Astrocyte (in vitro differentiated cells and primary cell): ENCODE measurements around the gene CD82. TPM values are rescaled to one million over a fixed set of nuclear protein-coding genes. Genes with fewer than 3 reads are reported as not detected.
A peak's percentile ranks its signal among the peaks of the same experiment; 100 is the strongest.

Experiments used
- DNase-seq: peaks from one replicate; pipeline ENCODE4 v3.0.0-alpha.2; 2010; ENCODE audit warnings: low read depth
- FAIRE-seq: peaks from 2 replicates; lab custom pipeline; 2011; peaks lifted over from hg19 to GRCh38; lab: Jason Lieb, UNC
- H2AFZ ChIP-seq: 2 replicates; pipeline ENCODE4 v1.6.0; 2012; ENCODE audit warnings: low read depth, low read length, inconsistent platforms
- H3K27ac ChIP-seq: 2 replicates; pipeline ENCODE4 v1.5.1; 2011; ENCODE audit warnings: low read depth, low read length, inconsistent platforms
- H3K27me3 ChIP-seq: 2 replicates; pipeline ENCODE4 v1.6.0; 2011; ENCODE audit warnings: low read length, inconsistent platforms; ENCODE audit not compliant: insufficient read depth
- H3K36me3 ChIP-seq: 2 replicates; pipeline ENCODE4 v1.5.1; 2011; ENCODE audit warnings: low read length, inconsistent platforms; ENCODE audit not compliant: insufficient read depth
- H3K4me1 ChIP-seq: 2 replicates; pipeline ENCODE4 v1.5.1; 2011; ENCODE audit warnings: low read length, inconsistent platforms; ENCODE audit not compliant: insufficient read depth
- H3K4me2 ChIP-seq: 2 replicates; pipeline ENCODE4 v1.6.0; 2012; ENCODE audit warnings: low read length, inconsistent platforms
- H3K4me3 ChIP-seq: 2 replicates; pipeline ENCODE4 v1.5.1; 2011; ENCODE audit warnings: low read depth, mild to moderate bottlenecking, low read length, inconsistent platforms; ENCODE audit not compliant: insufficient read depth
- H3K79me2 ChIP-seq: 2 replicates; pipeline ENCODE4 v1.6.0; 2012; ENCODE audit warnings: mild to moderate bottlenecking, low read length, inconsistent platforms; ENCODE audit not compliant: insufficient read depth
- H3K9ac ChIP-seq: 2 replicates; pipeline ENCODE4 v1.6.0; 2012; ENCODE audit warnings: mild to moderate bottlenecking, low read length, inconsistent platforms
- H3K9me3 ChIP-seq: 2 replicates; pipeline ENCODE4 v1.5.1; 2012; ENCODE audit warnings: low read depth, mild to moderate bottlenecking, low read length, inconsistent platforms; ENCODE audit not compliant: insufficient read depth
- H4K20me1 ChIP-seq: 2 replicates; pipeline ENCODE4 v1.6.0; 2012; ENCODE audit warnings: low read length, inconsistent platforms; ENCODE audit not compliant: insufficient read depth
- H3K27ac Mint-ChIP-seq: one replicate; pipeline ENCODE4 v1.8.0; 2021; ENCODE audit warnings: mild to moderate bottlenecking, mixed read lengths; ENCODE audit not compliant: unreplicated experiment
- H3K27me3 Mint-ChIP-seq: one replicate; pipeline ENCODE4 v1.8.0; 2021; ENCODE audit warnings: low read depth, mixed read lengths; ENCODE audit not compliant: unreplicated experiment
- H3K36me3 Mint-ChIP-seq: one replicate; pipeline ENCODE4 v1.8.0; 2021; ENCODE audit warnings: low read depth, mixed read lengths; ENCODE audit not compliant: unreplicated experiment
- H3K4me1 Mint-ChIP-seq: one replicate; pipeline ENCODE4 v1.8.0; 2021; ENCODE audit warnings: low read depth, mixed read lengths; ENCODE audit not compliant: unreplicated experiment
- H3K4me3 Mint-ChIP-seq: one replicate; pipeline ENCODE4 v1.8.0; 2021; ENCODE audit warnings: mild to moderate bottlenecking, moderate library complexity, mixed read lengths; ENCODE audit not compliant: unreplicated experiment
- H3K9me3 Mint-ChIP-seq: one replicate; pipeline ENCODE4 v1.8.0; 2021; ENCODE audit warnings: mild to moderate bottlenecking, mixed read lengths; ENCODE audit not compliant: unreplicated experiment
- EZH2 ChIP-seq: IDR thresholded peaks from 2 replicates; pipeline ENCODE4 v1.6.1; 2012; ENCODE audit warnings: mild to moderate bottlenecking, low read length, inconsistent platforms; ENCODE audit not compliant: insufficient read depth
- total RNA-seq: library from RNA; stranded (reverse); gene quantifications from 2 replicates; pipeline ENCODE4 v1.2.1, GENCODE V29; 2021
- TF ChIP-seq, protein P1 (sequence below): IDR thresholded peaks from 2 replicates; pipeline ENCODE4 v1.5.1; 2011; ENCODE audit warnings: low read depth, mild to moderate bottlenecking, inconsistent platforms, low read length, moderate library complexity; ENCODE audit not compliant: insufficient read depth

CD82 gene
- total RNA-seq, 1 donor from 2014 or later: 74.5 TPM

DNA sequence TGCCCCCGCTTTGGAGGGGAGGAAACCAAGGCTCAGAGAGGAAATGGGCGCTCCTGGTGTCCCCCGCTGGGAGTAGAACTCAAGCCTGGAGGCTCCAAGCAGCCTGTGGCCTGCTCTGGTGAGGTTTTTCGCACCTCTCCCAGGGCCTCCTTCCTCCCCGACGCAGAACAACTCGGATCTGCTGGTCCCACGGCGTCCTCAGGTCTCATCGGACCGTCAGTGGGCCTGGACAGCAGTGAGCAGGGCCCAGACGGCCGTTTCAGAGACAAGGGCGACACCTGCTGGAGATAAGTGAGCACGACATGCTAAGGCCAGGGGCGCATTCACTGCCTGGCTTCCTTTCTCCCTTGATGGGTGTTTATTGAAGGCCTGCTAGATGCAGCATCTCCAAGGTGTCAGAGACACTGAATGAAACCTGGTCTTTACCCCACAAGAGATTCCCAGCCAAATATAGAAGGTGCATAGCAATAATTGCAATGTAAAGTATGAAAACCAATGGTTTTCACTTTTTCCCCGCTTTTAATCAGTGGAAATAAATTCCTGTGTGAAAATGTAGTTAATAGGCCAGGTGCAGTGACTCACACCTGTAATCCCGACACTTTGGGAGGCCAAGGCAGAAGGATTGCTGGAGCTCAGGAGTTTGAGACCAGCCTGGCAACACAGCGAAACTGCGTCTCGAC lies 26.9 kb upstream of the CD82 start:
- no peaks in the 10 kb centered on the region for H3K36me3 Mint-ChIP-seq
- FAIRE-seq: no peak

DNA sequence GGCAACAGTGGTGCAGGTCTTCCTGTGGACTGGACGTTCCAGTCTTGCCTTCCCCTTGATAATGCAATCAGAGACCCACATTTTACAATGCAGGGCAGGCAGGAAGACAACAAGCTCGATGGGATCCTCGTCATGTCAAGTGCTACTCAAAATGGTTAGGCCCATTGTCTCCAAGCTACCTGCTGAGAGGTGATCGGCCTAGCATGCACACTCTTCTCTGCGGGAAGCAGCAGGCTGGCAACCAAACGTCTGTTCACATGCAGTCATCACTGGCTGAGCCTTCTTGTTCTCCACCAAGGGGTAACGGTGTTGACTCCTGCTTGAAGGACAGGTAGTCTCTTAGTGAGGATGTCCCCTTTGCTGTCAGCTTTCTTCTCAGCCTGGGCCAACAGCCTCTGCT lies 25.5 kb upstream of the CD82 start:
- no peaks in the 10 kb centered on the region for H3K4me1 Mint-ChIP-seq
- no peaks in the 10 kb centered on the region for H3K36me3 Mint-ChIP-seq
- Histone ChIP-seq H4K20me1 (no peaks in the 10 kb centered on the region), H3K9ac (no peak overlapping the region), H3K79me2 (no peaks in the 10 kb centered on the region), H3K4me3 (no peak overlapping the region), H3K27ac (no peak overlapping the region), H3K4me2 (no peak overlapping the region), H2AFZ (no peak overlapping the region), H3K27me3 (peaks cover 14% of the 10 kb centered on the region), H3K9me3 (no peaks in the 10 kb centered on the region), H3K36me3 (no peaks in the 10 kb centered on the region), H3K4me1 (no peaks in the 10 kb centered on the region)
- FAIRE-seq (no peak), DNase-seq (no peak)
- peaks cover 19% of the 10 kb centered on the region for H3K27me3 Mint-ChIP-seq
- H3K9me3 Mint-ChIP-seq: peaks cover 2% of the 10 kb centered on the region
- TF ChIP-seq, protein P1, sequence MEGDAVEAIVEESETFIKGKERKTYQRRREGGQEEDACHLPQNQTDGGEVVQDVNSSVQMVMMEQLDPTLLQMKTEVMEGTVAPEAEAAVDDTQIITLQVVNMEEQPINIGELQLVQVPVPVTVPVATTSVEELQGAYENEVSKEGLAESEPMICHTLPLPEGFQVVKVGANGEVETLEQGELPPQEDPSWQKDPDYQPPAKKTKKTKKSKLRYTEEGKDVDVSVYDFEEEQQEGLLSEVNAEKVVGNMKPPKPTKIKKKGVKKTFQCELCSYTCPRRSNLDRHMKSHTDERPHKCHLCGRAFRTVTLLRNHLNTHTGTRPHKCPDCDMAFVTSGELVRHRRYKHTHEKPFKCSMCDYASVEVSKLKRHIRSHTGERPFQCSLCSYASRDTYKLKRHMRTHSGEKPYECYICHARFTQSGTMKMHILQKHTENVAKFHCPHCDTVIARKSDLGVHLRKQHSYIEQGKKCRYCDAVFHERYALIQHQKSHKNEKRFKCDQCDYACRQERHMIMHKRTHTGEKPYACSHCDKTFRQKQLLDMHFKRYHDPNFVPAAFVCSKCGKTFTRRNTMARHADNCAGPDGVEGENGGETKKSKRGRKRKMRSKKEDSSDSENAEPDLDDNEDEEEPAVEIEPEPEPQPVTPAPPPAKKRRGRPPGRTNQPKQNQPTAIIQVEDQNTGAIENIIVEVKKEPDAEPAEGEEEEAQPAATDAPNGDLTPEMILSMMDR: no peak
- TF ChIP-seq EZH2: no peak
- H3K4me3 Mint-ChIP-seq: no peak overlapping the region
- H3K27ac Mint-ChIP-seq: no peak overlapping the region

More for the DNA sequence above, 26.9 kb upstream of the CD82 start:
- Mint-ChIP-seq H3K4me3 (no peak overlapping the region), H3K4me1 (no peaks in the 10 kb centered on the region), H3K9me3 (peaks cover 3% of the 10 kb centered on the region), H3K27me3 (peaks cover 26% of the 10 kb centered on the region), H3K27ac (no peak overlapping the region)
- peaks cover 3% of the 10 kb centered on the region for H3K9me3 ChIP-seq
- no peaks in the 10 kb centered on the region for H4K20me1 ChIP-seq
- no peaks in the 10 kb centered on the region for H3K36me3 ChIP-seq
- DNase-seq: peak; percentile 29
- peak overlapping the region; percentile 80 for H2AFZ ChIP-seq
- H3K4me3 ChIP-seq: no peak overlapping the region
- H3K27me3 ChIP-seq: peaks cover 14% of the 10 kb centered on the region
- no peaks in the 10 kb centered on the region for H3K4me1 ChIP-seq
- H3K79me2 ChIP-seq: no peaks in the 10 kb centered on the region
- peak overlapping the region; percentile 16 for H3K9ac ChIP-seq
- no peak for TF ChIP-seq EZH2
- TF ChIP-seq, protein P1: peak; percentile 89
- H3K4me2 ChIP-seq: peak overlapping the region; percentile 50
- no peak overlapping the region for H3K27ac ChIP-seq

DNA sequence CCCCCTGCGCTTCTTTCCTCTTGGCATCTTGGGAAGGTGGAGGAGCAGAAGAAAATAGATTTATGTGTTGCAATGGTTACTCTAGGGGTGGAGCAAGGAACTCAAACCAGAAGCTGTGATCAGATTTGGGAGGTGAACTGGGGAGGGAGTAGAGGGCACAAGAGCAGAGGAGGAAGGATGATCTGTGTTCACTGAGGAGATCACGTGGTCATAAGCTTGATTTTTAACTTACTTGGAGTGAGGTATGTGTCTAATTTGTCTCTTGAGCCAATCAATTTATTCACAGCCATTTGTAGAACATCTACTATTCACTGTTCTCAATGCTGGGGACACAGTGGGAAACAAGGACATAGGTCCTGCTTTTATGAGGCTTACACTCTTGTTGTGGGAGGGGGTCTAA lies 24.8 kb upstream of the CD82 start:
- peaks cover 14% of the 10 kb centered on the region for H3K27me3 ChIP-seq
- no peaks in the 10 kb centered on the region for H3K79me2 ChIP-seq
- H2AFZ ChIP-seq: no peak overlapping the region
- Mint-ChIP-seq H3K4me1 (no peaks in the 10 kb centered on the region), H3K27me3 (peaks cover 16% of the 10 kb centered on the region), H3K4me3 (no peak overlapping the region), H3K36me3 (no peaks in the 10 kb centered on the region), H3K9me3 (peaks cover 4% of the 10 kb centered on the region), H3K27ac (no peak overlapping the region)
- H3K36me3 ChIP-seq: no peaks in the 10 kb centered on the region
- H3K4me1 ChIP-seq: no peaks in the 10 kb centered on the region
- DNase-seq (no peak), FAIRE-seq (no peak)
- no peak overlapping the region for H3K27ac ChIP-seq
- H4K20me1 ChIP-seq: no peaks in the 10 kb centered on the region
- peaks cover under 1% of the 10 kb centered on the region for H3K9me3 ChIP-seq
- no peak overlapping the region for H3K4me2 ChIP-seq
- H3K4me3 ChIP-seq: no peak overlapping the region
- no peak overlapping the region for H3K9ac ChIP-seq
- TF ChIP-seq EZH2: no peak
- TF ChIP-seq, protein P1: no peak
